Prostate gland (tissue), 2 donors: ENCODE data around the gene ERI3. TPM values are rescaled to one million over a fixed set of nuclear protein-coding genes. Genes with fewer than 3 reads are reported as not detected.

Experiments
- DNase-seq: peaks from one replicate; pipeline ENCODE4 v3.0.0-alpha.2; 2019; ENCODE audit warnings: low spot score
- H3K27ac ChIP-seq, 2 donors: fragments of 200-600 bp; sonication (generic); 2 replicates each; pipeline ENCODE4 v1.5.1; 2017 to 2019
- H3K27me3 ChIP-seq: fragments of 200-600 bp; sonication (generic); replicated peaks from 2 replicates; pipeline ENCODE4 v1.5.1; 2019; ENCODE audit not compliant: insufficient read depth
- H3K36me3 ChIP-seq, 2 donors: fragments of 200-600 bp; sonication (generic); 1 replicate in 1 of 2; 2 replicates in 1 of 2; pipeline versions ENCODE4 v1.5.1 to v1.8.1; 2017 to 2019
- H3K4me1 ChIP-seq: fragments of 200-600 bp; sonication (generic); replicated peaks from 2 replicates; pipeline ENCODE4 v1.5.1; 2019
- H3K4me3 ChIP-seq, 2 donors: fragments of 200-600 bp; sonication (generic); 2 replicates each; pipeline ENCODE4 v1.5.1; 2017 to 2019
- H3K9me3 ChIP-seq: fragments of 200-600 bp; sonication (generic); 2 replicates; pipeline ENCODE4 v1.5.1; 2017
- CTCF ChIP-seq, 4 experiments: fragments of 200-600 bp in 2 of 4; fragments of 450-650 bp in 2 of 4; sonication (generic) in 2 of 4; IDR thresholded peaks; 1 replicate in 3 of 4; 2 replicates in 1 of 4; pipeline ENCODE4 v1.5.1; 2016 to 2019; ENCODE audit warnings: antibody characterized with exemption in 4 of 4, mild to moderate bottlenecking in 2 of 4, moderate library complexity in 2 of 4
- POLR2A ChIP-seq: fragments of 450-650 bp; IDR thresholded peaks from one replicate; pipeline ENCODE4 v1.6.1; 2016; ENCODE audit warnings: antibody characterized with exemption, mild to moderate bottlenecking
- POLR2AphosphoS5 ChIP-seq: sonication (generic); formaldehyde crosslinking; IDR thresholded peaks from one replicate; pipeline ENCODE4 v1.6.1; 2017; ENCODE audit warnings: antibody characterized with exemption
- WGBS: methylation state at CpG from one replicate; pipeline ENCODE4 v1.1.5; 2018; 5-methylcytosine and 5-hydroxymethylcytosine counted together
- intact Hi-C: fragments of 100-400 bp; cut with DNase I; formaldehyde crosslinking; loops from one replicate; pipeline ENCODE4 v1.14.2; 2022
- total RNA-seq, 2 donors: library from RNA; depleted of rRNA; stranded (reverse); fragments of >200 nt; gene quantifications; one replicate each; pipeline ENCODE4 v1.1.0, GENCODE V29; 2016

ERI3 gene
- total RNA-seq, 2 donors from 2014 or later = 84.0 to 114 TPM

- intact Hi-C loops = no loop called here
- H3K27ac ChIP-seq = no peak overlapping the region
- DNase-seq = no peak
- peaks cover 3 to 4% of the 10 kb centered on the region in 2 donors for H3K36me3 ChIP-seq
- no peaks in the 10 kb centered on the region for H3K9me3 ChIP-seq
- H3K4me3 ChIP-seq = no peak overlapping the region
- 48% methylated on average over 7 of the region's 7 CpGs for WGBS
- TF ChIP-seq POLR2A = no peak
- no peak for TF ChIP-seq CTCF (IDR thresholded peaks at IDR 0.05)
- TF ChIP-seq POLR2AphosphoS5 = no peak
- no peaks in the 10 kb centered on the region for H3K4me1 ChIP-seq
- H3K27me3 ChIP-seq = no peaks in the 10 kb centered on the region
Measured at GRCh38 chr1:44300852-44301251, 54.2 kb downstream of the ERI3 start.

- H3K36me3 ChIP-seq = peaks cover 3 to 4% of the 10 kb centered on the region in 2 donors
- no peaks in the 10 kb centered on the region for H3K4me1 ChIP-seq
Measured at GRCh38 chr1:44297695-44298400, 57.2 kb downstream of the ERI3 start.

GRCh38 chr1:44296806-44297205 lies 58.3 kb downstream of the ERI3 start:
- intact Hi-C loops = loop anchor here (10.0 kb wide), 1 partner anchor 82 kb away; the partner anchor contains the start of gene DMAP1
- no peak for DNase-seq
- TF ChIP-seq CTCF (IDR thresholded peaks at IDR 0.05) = no peak
- TF ChIP-seq POLR2AphosphoS5 = no peak
- TF ChIP-seq POLR2A = no peak
- Histone ChIP-seq H3K27ac (no peak overlapping the region), H3K9me3 (no peaks in the 10 kb centered on the region), H3K4me1 (no peaks in the 10 kb centered on the region), H3K27me3 (no peaks in the 10 kb centered on the region), H3K4me3 (no peak overlapping the region), H3K36me3 (peaks cover 3 to 4% of the 10 kb centered on the region in 2 donors)
- 65% methylated on average over 7 of the region's 7 CpGs for WGBS

More at GRCh38 chr1:44297695-44298400, 57.2 kb downstream of the ERI3 start:
- no peak for TF ChIP-seq POLR2A
- no peak for TF ChIP-seq POLR2AphosphoS5
- no peak for TF ChIP-seq CTCF (IDR thresholded peaks at IDR 0.05)
- WGBS = 89% methylated on average over 2 of the region's 2 CpGs
- DNase-seq = no peak
- Histone ChIP-seq H3K27me3 (no peaks in the 10 kb centered on the region), H3K9me3 (no peaks in the 10 kb centered on the region), H3K27ac (no peak overlapping the region), H3K4me3 (no peak overlapping the region)
- intact Hi-C loops = loop anchor here (10.0 kb wide), 1 partner anchor 83 kb away; the partner anchor contains the start of gene DMAP1

- no peak for TF ChIP-seq POLR2A
- no peak for TF ChIP-seq POLR2AphosphoS5
- no peak for TF ChIP-seq CTCF (IDR thresholded peaks at IDR 0.05)
- Histone ChIP-seq H3K36me3 (peaks cover 3 to 4% of the 10 kb centered on the region in 2 donors), H3K9me3 (no peaks in the 10 kb centered on the region), H3K4me3 (no peak overlapping the region), H3K4me1 (no peaks in the 10 kb centered on the region), H3K27ac (no peak overlapping the region), H3K27me3 (no peaks in the 10 kb centered on the region)
- no peak for DNase-seq
- intact Hi-C loops = loop anchor here (10.0 kb wide), 1 partner anchor 81 kb away; the partner anchor contains the start of gene DMAP1
- 88% methylated on average over 6 of the region's 6 CpGs for WGBS
Measured at GRCh38 chr1:44296086-44296485, 59.0 kb downstream of the ERI3 start.

GRCh38 chr1:44294588-44295007 lies 60.5 kb downstream of the ERI3 start:
- Histone ChIP-seq H3K27ac (no peak overlapping the region), H3K27me3 (no peaks in the 10 kb centered on the region), H3K9me3 (no peaks in the 10 kb centered on the region), H3K36me3 (peaks cover 0 to 3% of the 10 kb centered on the region in 2 donors), H3K4me1 (no peaks in the 10 kb centered on the region), H3K4me3 (no peak overlapping the region)
- no peak for DNase-seq
- WGBS = 64% methylated on average over 4 of the region's 4 CpGs
- intact Hi-C loops = loop anchor here (10.0 kb wide), 1 partner anchor 80 kb away; the partner anchor contains the start of gene DMAP1
- TF ChIP-seq POLR2A = no peak
- TF ChIP-seq POLR2AphosphoS5 = no peak
- peak in 2 of 4 experiments; percentile 15 to 24 for TF ChIP-seq CTCF (IDR thresholded peaks at IDR 0.05)
